SU-DHL-6 (cell line): ENCODE results near the gene HCAR2.

Experiments used
- EZH2phosphoT487 ChIP-seq: fragments of 200-600 bp; sonication (generic), shearing (Covaris generic); conservative IDR thresholded peaks from 2 replicates; pipeline ENCODE4 v1.6.1; 2018; ENCODE audit warnings: mild to moderate bottlenecking, antibody characterized with exemption, low read length, moderate library complexity, mixed read lengths
- TF ChIP-seq, protein P1 (sequence below): fragments of 200-600 bp; sonication (generic); IDR thresholded peaks from one replicate; pipeline ENCODE4 v1.5.1; 2017; ENCODE audit warnings: antibody characterized with exemption, mild to moderate bottlenecking, low read length, moderate library complexity; ENCODE audit not compliant: insufficient read depth, poor library complexity, severe bottlenecking

DNA sequence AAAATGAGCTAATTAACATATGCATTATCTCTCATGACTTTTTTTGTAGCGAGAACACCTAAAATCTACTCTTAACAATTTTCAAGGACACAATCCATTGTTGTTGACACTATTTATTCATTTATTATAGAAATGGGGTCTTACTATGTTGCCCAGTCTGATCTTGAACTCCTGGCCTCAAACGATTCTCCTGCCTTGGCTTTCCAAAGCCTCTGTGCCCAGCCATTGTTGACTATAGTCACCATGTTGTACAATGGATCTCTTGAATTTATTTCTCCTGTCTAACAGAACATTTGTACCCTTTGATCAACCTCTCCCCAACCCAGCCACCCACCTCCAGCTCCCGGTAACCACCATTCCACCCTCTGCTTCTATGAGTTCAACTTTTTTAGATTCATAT, 41.2 kb downstream of the HCAR2 start:
- no peak for TF ChIP-seq EZH2phosphoT487
- TF ChIP-seq, protein P1, sequence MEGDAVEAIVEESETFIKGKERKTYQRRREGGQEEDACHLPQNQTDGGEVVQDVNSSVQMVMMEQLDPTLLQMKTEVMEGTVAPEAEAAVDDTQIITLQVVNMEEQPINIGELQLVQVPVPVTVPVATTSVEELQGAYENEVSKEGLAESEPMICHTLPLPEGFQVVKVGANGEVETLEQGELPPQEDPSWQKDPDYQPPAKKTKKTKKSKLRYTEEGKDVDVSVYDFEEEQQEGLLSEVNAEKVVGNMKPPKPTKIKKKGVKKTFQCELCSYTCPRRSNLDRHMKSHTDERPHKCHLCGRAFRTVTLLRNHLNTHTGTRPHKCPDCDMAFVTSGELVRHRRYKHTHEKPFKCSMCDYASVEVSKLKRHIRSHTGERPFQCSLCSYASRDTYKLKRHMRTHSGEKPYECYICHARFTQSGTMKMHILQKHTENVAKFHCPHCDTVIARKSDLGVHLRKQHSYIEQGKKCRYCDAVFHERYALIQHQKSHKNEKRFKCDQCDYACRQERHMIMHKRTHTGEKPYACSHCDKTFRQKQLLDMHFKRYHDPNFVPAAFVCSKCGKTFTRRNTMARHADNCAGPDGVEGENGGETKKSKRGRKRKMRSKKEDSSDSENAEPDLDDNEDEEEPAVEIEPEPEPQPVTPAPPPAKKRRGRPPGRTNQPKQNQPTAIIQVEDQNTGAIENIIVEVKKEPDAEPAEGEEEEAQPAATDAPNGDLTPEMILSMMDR: no peak
